Medulla oblongata (tissue), 1 donor: Measurements from ENCODE around the gene CNTNAP2.

Experiments used
- DNase-seq: peaks from one replicate; pipeline ENCODE4 v3.0.0-alpha.2; 2015; ENCODE audit errors: extremely low spot score

CNTNAP2 gene

DNA sequence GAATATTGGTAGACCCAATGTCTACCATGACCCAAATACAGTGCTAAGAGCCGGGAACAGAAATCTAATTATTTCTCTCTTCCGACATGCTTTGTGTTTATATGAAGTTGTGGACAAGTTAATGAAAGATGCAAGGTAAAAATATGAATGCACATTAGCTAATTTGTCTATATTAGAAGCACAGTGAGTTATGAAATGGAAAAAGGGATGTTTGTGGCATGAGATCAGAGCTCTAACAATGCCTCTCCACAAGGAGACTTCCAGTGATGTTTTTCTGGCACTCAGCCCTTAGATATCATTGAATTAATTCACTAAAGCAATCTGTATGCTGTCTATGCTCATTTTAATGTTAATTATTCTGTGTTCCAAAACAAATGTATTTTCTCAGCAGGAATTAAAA is 897.2 kb downstream of the CNTNAP2 start:
- DNase-seq: no peak

DNA sequence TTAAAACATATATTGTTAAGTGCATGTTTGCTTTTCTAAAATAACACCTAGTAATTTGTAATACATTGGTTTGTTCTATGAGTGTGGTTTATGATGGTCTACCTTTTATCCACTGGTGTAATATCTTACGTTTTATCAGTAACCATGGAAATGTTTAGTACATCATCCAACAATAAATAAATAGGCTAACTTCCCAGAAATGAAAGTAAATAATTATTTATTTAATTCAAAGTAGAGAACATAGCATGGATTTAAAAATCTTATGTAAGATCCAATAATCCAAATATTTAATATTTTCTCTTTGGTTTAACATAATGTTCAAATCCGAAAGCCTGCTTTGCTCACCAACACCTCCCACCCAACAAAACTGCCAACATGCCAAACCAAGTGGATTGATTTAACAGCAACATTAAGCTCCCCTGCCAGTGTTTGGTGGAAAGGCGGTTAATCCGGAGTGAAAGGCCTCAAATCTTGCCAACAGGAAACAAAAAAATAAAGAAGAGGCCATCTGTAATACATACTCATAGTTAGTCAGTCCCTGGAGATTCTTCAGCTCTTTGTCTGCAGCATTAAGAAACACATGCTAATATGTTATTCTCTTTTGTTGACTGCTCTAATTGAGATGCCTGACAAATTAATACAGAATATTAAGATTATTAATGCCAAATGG is 897.8 kb downstream of the CNTNAP2 start:
- DNase-seq: no peak

DNA sequence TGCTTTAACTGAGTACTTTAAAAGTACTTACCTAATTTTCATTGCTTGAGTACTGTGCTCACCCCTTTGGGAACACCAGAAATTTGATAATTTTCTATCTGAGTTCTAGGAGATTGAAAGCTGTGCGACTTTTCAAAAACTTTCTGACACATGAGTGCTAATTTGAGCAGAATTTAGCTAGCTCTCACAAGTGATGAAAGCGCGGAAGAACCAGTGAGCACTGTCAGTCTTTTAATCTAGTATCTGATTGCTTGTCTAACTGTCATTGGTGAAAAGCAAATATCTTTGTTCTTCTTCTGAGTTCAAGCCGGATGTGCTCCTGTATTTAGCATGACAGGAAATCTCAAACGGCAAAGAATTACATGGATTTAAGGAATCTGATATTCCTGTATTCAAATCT is 899.4 kb downstream of the CNTNAP2 start:
- no peak for DNase-seq

- DNase-seq: no peak
Measured at GRCh38 chr7:147022056-147022455, 905.5 kb downstream of the CNTNAP2 start.

DNA sequence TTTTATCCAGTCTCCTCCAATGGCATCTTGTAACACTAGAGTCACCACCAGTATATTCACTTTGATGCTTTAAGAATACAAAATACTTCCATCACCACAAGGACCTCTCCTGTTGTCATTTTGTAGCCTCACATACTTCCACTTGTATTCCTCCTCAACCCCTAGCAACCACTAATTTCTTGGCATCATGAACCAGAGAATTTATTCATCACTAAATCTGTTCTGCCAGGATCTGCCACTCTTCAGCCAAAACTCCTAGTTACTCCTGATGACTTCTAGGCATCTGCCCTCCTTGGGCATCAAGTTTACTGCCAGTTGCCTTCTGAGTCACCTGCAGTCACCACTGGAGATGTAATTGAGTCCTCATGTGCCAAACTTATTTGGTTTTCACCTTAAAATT is 906.8 kb downstream of the CNTNAP2 start:
- DNase-seq: peak; percentile 68

DNA sequence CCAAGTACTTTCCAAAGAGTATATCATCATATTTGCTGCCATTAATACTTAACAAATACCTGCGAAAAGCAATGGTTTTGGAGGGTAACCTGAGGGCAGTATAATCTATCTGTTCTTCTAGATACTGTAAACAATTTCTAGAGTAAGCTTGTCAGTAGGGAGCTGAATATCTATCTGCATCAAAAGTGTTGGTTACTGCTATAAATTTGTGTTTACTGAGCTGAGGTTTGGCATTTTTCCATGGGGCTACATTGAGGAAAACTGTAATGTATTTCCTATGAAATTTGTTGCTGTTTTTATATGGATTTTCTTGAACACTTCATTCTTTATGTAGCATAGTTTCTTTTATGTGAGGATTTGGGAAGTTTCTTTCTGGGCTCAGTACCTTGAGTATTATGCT is 913.4 kb downstream of the CNTNAP2 start:
- DNase-seq: no peak

GRCh38 chr7:147033641-147034040 is 917.0 kb downstream of the CNTNAP2 start:
- no peak for DNase-seq

GRCh38 chr7:147041438-147041837 is 924.8 kb downstream of the CNTNAP2 start:
- no peak for DNase-seq

DNA sequence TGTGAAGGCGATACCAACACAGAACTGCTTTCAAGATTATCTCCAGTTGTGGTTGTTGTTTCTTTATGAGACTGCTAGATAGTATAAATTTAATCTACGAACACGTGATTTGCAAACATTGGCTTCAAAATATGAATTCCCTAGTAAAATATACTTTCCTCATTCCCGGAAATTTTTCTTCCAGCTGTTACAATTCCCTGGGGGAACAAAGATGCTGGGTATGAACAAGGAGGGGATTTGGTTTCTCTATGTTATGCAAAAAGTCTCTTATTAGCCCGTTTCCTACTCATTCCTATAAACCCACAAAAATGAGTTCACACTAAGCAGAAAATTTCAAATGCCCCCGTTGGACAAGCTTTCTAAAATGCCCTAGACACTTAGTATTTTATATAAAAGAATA is 928.3 kb downstream of the CNTNAP2 start:
- DNase-seq: no peak

DNA sequence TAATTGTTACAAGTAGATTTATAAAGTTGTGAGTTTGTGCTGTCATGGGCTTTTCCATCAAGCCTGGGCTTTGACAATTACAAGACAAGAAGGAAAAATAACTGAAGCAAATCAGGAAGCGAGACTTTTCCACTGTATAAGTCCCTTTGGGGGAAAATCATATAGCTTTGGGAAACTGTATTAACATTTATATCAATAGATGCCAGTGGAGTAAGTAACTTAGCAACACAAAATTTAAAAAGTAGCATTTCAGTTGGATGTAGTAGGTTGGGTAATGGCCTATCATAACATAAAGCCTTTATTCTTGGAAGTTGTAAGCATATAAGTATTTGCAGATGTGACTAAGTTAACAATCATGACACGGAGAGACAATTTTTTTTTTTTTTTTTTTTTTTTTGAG is 931.1 kb downstream of the CNTNAP2 start:
- no peak for DNase-seq

DNA sequence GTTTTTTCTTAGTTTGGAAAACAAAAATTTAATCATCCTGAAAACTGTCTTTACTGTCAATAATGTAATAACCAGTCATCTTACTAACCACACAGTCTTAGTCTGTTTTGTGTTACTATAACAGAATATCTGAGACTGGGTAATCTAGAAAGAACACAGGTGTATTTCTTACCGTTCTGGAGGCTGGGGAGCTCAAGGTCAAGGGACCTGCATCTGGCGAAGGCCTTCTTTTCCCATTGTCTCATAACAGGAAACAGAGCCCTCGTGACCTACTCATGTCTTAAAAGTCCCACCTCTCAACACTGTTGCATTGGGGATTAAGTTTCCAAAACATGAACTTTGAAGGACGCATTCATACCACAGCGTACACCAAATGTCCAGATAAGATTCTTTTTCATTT is 932.3 kb downstream of the CNTNAP2 start:
- DNase-seq: no peak

DNA sequence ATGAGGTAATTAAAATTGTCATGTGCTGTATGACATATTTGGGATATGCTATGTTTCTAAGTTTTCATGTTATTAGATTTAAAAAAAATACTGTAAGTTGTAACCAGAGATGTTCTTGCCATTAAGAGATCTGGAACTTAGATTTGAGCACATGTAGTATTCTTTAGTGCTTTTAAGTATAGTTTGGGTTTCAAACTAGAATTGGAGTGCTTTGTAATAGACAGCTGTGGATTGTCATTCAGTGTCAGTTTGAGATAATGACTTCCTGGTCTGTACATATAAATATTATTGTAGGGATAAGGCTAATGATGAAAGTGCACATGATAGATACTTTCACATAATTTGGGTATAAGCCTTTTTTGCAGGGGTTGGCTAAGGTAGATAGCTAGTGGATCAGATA is 936.2 kb downstream of the CNTNAP2 start:
- no peak for DNase-seq

DNA sequence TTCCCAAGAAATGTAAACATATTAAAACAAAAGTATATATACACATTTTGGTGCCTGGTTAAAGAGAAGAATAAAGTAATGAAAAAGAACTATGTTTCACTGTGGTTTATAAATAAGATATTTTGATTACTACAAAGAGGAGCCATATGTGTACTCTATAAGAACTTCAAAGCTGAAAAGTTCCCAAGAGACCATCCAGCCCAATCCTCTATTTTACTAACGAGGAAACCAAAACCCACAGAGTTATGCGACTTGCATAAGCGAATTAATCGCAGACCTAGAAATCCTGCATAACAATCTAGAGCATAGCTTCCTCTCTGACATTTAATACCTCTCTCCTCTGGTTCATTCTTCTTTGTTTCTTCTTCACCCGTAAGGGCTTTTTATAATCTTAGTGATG is 937.1 kb downstream of the CNTNAP2 start:
- no peak for DNase-seq

- DNase-seq: no peak
Measured at GRCh38 chr7:147060070-147060469, 943.5 kb downstream of the CNTNAP2 start.

DNA sequence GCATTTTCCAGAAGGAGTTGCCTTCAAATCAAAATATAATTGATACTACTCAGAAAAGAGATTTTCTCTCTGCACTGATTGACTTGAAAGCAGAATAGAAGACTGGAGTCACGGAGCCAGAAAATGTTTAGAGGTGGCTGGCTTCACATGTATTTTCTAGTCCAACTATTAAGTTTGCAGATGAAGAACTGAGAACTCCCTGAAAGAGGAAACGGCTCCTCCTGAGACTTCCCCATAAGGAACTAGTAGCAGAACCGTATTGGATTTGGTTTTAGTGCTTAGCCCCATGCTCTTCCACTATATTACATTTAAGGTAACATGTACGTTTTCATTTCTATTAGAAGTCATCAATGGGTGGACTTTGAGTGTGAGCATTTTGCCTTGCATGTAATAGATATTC is 946.3 kb downstream of the CNTNAP2 start:
- no peak for DNase-seq

DNA sequence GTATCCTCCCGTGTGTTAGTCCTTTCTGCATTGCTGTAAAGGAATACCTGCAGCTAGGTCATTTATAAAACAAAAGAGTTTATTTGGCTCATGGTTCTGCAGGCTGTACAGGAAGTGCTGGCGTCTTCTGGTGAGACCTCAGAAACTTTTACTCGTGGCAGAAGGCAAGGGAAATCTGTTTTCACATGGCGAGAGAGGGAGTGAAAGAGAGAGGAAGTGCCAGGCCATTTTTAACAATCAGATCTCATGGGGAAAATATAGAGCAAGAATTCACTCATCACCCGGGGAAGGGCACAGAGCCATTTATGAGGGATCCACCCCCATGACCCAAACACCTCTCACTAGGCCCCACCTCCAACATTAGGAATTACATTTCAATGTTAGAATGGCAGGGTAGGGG is 952.2 kb downstream of the CNTNAP2 start:
- no peak for DNase-seq

DNA sequence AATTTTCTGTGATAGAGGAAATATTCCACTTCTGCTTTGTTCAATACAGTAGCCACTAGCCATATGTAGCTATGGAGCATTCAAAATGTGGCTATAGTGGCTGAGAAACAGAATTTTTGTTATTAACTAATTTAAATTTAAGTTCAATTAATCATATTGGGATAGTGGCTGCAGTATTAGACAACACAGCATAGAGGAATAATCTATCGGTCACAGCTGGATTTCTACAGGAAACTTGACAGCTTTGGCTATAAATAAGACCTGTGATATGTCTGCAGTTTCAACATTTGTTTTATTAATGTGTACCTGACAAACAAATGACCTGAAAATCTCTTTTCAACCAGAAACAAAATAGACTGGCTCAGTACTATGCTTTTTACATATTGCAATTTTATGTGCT is 953.2 kb downstream of the CNTNAP2 start:
- DNase-seq: no peak

- no peak for DNase-seq
Measured at GRCh38 chr7:147070886-147071285, 954.3 kb downstream of the CNTNAP2 start.

DNA sequence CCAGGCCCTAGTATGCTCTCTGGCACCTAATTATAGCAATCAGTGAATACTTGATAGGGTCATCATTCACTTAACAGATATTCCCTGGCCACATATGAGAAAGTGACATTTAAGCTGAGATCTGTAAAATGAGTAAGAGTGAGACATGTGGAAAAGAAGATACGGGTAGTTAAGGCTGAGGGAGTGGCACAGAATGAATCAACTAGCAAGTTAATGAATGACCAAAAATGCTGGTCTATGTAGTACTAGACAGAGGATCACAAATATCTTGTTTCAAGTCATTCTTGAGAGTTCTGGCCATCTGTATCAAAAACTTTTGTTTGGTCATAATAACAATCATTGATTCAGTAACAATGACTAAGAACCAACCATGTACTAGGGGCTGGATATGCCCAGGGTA is 954.9 kb downstream of the CNTNAP2 start:
- no peak for DNase-seq

DNA sequence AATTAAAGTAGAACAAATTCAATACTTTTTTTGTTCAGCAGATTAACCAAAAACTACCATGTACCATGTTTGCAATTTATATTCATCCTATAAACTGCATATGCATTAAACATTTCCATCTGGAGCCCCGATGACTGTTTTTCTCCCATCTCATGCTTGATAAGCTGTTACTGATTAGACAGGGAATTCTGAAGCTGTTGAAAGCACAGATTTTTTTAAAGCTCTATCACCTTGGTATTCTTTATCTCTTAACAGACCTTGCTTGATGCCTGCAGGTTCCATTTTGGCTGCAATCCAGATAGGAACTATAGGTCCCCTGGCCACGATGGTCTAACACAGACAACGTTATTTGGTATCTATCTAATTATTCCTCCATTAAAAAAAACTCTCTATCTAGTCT is 961.7 kb downstream of the CNTNAP2 start:
- DNase-seq: no peak

GRCh38 chr7:147079083-147079482 is 962.5 kb downstream of the CNTNAP2 start:
- no peak for DNase-seq

GRCh38 chr7:147079921-147080420 is 963.4 kb downstream of the CNTNAP2 start:
- DNase-seq: no peak

DNA sequence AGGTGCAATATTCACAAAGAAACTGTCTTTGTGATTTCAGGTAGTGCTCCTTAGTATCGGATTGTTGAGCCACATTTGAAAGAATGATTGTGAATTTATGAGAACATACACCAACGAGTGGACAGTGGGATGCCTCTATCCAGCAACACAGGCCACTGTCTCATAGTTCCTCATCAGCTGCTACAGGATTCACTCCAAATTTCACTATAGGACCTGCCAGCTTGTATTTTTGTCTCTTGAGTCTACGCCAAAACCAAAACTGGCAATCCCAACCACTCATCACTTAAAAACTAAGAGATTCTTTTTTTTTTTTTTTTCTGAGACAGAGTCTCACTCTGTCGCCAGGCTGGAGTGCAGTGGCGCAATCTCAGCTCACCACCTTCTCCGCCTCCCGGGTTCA is 964.5 kb downstream of the CNTNAP2 start:
- DNase-seq: no peak

- DNase-seq: no peak
Measured at GRCh38 chr7:147089051-147089461, 972.5 kb downstream of the CNTNAP2 start.
